HG02610 (cell line): ENCODE results near the gene SND1.

ENCODE experiments used
- ATAC-seq: cut with Tn5 transposase; IDR thresholded peaks from one replicate; pipeline ENCODE4 v1.9.1; 2021; ENCODE audit warnings: mild to moderate bottlenecking, moderate library complexity; ENCODE audit not compliant: unreplicated experiment

Gene SND1

GRCh38 chr7:127798023-127798422, 146.0 kb downstream of the SND1 start:
- ATAC-seq = no peak

- ATAC-seq = no peak
Measured at GRCh38 chr7:127798769-127799372, 146.9 kb downstream of the SND1 start.

- no peak for ATAC-seq
Measured at GRCh38 chr7:127799535-127800305, 147.7 kb downstream of the SND1 start.

GRCh38 chr7:127802845-127803244, 150.9 kb downstream of the SND1 start:
- no peak for ATAC-seq

- no peak for ATAC-seq
Measured at GRCh38 chr7:127803626-127804025, 151.6 kb downstream of the SND1 start.

GRCh38 chr7:127807340-127807739, 155.3 kb downstream of the SND1 start:
- no peak for ATAC-seq

GRCh38 chr7:127807829-127808228, 155.8 kb downstream of the SND1 start:
- ATAC-seq = no peak

GRCh38 chr7:127809261-127809702, 157.3 kb downstream of the SND1 start:
- peak; percentile 53 for ATAC-seq

- ATAC-seq = no peak
Measured at GRCh38 chr7:127810113-127810512, 158.1 kb downstream of the SND1 start.

- no peak for ATAC-seq
Measured at GRCh38 chr7:127810696-127811660, 159.0 kb downstream of the SND1 start.

- no peak for ATAC-seq
Measured at GRCh38 chr7:127812540-127812939, 160.5 kb downstream of the SND1 start.

GRCh38 chr7:127813991-127814541, 162.1 kb downstream of the SND1 start:
- no peak for ATAC-seq

GRCh38 chr7:127815631-127816145, 163.7 kb downstream of the SND1 start:
- no peak for ATAC-seq

- ATAC-seq = no peak
Measured at GRCh38 chr7:127816354-127817190, 164.6 kb downstream of the SND1 start.

GRCh38 chr7:127817466-127817865, 165.5 kb downstream of the SND1 start:
- no peak for ATAC-seq

GRCh38 chr7:127818306-127818705, 166.3 kb downstream of the SND1 start:
- no peak for ATAC-seq

GRCh38 chr7:127819975-127820731, 168.2 kb downstream of the SND1 start:
- ATAC-seq = peak; percentile 66

- peak; percentile 2 for ATAC-seq
Measured at GRCh38 chr7:127820732-127821085, 168.7 kb downstream of the SND1 start.

GRCh38 chr7:127821146-127821545, 169.2 kb downstream of the SND1 start:
- ATAC-seq = no peak
